Erythroblast (primary cell): ENCODE data around the gene REG3G.

Source experiments
- GATA1 ChIP-seq: IDR thresholded peaks from 2 replicates; pipeline ENCODE4 v1.6.1; 2011; ENCODE audit warnings: low read depth, mild to moderate bottlenecking, control low read depth, low read length, moderate library complexity
- POLR2A ChIP-seq: IDR thresholded peaks from 2 replicates; pipeline ENCODE4 v1.6.1; 2011; ENCODE audit warnings: mild to moderate bottlenecking, low read length

- TF ChIP-seq POLR2A (no peak), GATA1 (no peak)
Measured at GRCh38 chr2:79026061-79026460, 559 bp downstream of the REG3G start.
